GM23338 (cell line): ENCODE measurements around the gene CSKMT.

Experiments
- CREB1 ChIP-seq: fragments of 250-450 bp; sonication (Bioruptor Pico); IDR thresholded peaks from 2 replicates; pipeline ENCODE4 v1.5.0; 2020; ENCODE audit warnings: low read depth, mild to moderate bottlenecking, moderate library complexity
- CTCF ChIP-seq, 2 experiments: fragments of 200-600 bp in 1 of 2; sonication (generic) in 1 of 2; conservative IDR thresholded peaks; 2 replicates each; pipeline versions ENCODE4 v1.5.1 to v1.6.1; 2016 to 2017; ENCODE audit warnings: antibody characterized with exemption in 2 of 2, low read depth in 2 of 2, mild to moderate bottlenecking in 2 of 2, moderate library complexity in 1 of 2
- EZH2 ChIP-seq: fragments of 200-600 bp; sonication (generic); IDR thresholded peaks from one replicate; pipeline ENCODE4 v1.8.0; 2017; ENCODE audit warnings: antibody characterized with exemption, mild to moderate bottlenecking, low read depth; ENCODE audit not compliant: unreplicated experiment
- EZH2phosphoT487 ChIP-seq: fragments of 200-600 bp; sonication (generic); IDR thresholded peaks from one replicate; pipeline ENCODE4 v1.8.1; 2018; ENCODE audit warnings: antibody characterized with exemption; ENCODE audit not compliant: unreplicated experiment
- NANOG ChIP-seq: IDR thresholded peaks from 2 replicates; pipeline ENCODE4 v1.6.1; 2016; ENCODE audit warnings: antibody characterized with exemption, borderline replicate concordance
- POLR2AphosphoS5 ChIP-seq: IDR thresholded peaks from 2 replicates; pipeline ENCODE4 v1.6.1; 2016; ENCODE audit warnings: antibody characterized with exemption, low read depth
- REST ChIP-seq: IDR thresholded peaks from one replicate; pipeline ENCODE4 v1.6.1; 2018; ENCODE audit warnings: antibody characterized with exemption; ENCODE audit not compliant: unreplicated experiment
- STAT1 ChIP-seq: IDR thresholded peaks from one replicate; pipeline ENCODE4 v1.6.1; 2016; ENCODE audit warnings: antibody characterized with exemption; ENCODE audit not compliant: unreplicated experiment
- ZNF331 ChIP-seq: fragments of 250-450 bp; sonication (Bioruptor Pico); IDR thresholded peaks from 2 replicates; pipeline ENCODE4 v1.5.0; 2020; ENCODE audit warnings: low read depth, mild to moderate bottlenecking, moderate library complexity

- TF ChIP-seq CTCF (conservative IDR thresholded peaks at IDR 0.05; ENCODE audit: low read depth in 2 of 2) (no peak), REST (no peak), POLR2AphosphoS5 (no peak), CREB1 (CRISPR knock-in tag) (no peak), ZNF331 (CRISPR knock-in tag) (no peak), EZH2phosphoT487 (no peak), EZH2 (no peak), STAT1 (no peak), NANOG (no peak)
Observed at GRCh38 chr11:62648967-62649364, 16.1 kb upstream of the CSKMT start.
